ENCODE results near the gene GRAP2. TPM values are rescaled to one million over a fixed set of nuclear protein-coding genes. Genes with fewer than 3 reads are reported as not detected.

GRAP2 gene
- total and polyA plus RNA-seq, 10 of the 15 experiments (the other 5 are each of a cell fraction or from before 2014, with no cell fraction given), result 3.3 to 79.1 (median 59.6) TPM

DNA sequence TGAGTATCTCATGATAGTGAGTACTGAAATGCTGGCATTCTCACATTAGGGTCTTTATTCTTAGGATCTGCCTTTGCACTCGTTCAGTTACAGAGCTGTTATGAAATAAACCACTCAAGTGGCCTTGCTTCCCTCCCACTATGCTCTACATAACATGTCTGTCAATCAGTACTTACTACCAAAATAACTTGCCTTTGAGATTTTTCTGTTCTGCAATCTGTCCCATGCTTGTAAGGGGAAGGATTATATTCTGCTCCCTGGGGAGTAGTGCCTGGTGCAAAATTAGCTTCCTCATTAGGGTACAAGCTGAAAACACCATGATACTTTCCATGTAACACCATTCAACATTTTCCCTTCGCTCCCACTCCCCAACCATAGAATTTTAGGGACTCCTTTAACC lies 1.9 kb upstream of the GRAP2 start (continued):
- TF ChIP-seq, protein P1, sequence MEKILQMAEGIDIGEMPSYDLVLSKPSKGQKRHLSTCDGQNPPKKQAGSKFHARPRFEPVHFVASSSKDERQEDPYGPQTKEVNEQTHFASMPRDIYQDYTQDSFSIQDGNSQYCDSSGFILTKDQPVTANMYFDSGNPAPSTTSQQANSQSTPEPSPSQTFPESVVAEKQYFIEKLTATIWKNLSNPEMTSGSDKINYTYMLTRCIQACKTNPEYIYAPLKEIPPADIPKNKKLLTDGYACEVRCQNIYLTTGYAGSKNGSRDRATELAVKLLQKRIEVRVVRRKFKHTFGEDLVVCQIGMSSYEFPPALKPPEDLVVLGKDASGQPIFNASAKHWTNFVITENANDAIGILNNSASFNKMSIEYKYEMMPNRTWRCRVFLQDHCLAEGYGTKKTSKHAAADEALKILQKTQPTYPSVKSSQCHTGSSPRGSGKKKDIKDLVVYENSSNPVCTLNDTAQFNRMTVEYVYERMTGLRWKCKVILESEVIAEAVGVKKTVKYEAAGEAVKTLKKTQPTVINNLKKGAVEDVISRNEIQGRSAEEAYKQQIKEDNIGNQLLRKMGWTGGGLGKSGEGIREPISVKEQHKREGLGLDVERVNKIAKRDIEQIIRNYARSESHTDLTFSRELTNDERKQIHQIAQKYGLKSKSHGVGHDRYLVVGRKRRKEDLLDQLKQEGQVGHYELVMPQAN (conservative IDR thresholded peaks at IDR 0.05), result no peak
- TF ChIP-seq, protein P2, sequence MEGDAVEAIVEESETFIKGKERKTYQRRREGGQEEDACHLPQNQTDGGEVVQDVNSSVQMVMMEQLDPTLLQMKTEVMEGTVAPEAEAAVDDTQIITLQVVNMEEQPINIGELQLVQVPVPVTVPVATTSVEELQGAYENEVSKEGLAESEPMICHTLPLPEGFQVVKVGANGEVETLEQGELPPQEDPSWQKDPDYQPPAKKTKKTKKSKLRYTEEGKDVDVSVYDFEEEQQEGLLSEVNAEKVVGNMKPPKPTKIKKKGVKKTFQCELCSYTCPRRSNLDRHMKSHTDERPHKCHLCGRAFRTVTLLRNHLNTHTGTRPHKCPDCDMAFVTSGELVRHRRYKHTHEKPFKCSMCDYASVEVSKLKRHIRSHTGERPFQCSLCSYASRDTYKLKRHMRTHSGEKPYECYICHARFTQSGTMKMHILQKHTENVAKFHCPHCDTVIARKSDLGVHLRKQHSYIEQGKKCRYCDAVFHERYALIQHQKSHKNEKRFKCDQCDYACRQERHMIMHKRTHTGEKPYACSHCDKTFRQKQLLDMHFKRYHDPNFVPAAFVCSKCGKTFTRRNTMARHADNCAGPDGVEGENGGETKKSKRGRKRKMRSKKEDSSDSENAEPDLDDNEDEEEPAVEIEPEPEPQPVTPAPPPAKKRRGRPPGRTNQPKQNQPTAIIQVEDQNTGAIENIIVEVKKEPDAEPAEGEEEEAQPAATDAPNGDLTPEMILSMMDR (IDR thresholded peaks at IDR 0.05 in 2 of 3, conservative IDR thresholded peaks at IDR 0.05 in 1 of 3; ENCODE audit: control insufficient read depth in 2 of 3, extremely low read depth in 1 of 3, insufficient read depth in 1 of 3, low read depth in 3 of 3, low read length in 3 of 3), result no peak
- TF ChIP-seq TARDBP (IDR thresholded peaks at IDR 0.05; ENCODE audit: borderline replicate concordance) (no peak), IRF4 (IDR thresholded peaks at IDR 0.05; ENCODE audit: low read depth, low read length) (no peak), NRF1 (conservative IDR thresholded peaks at IDR 0.05; ENCODE audit: low read depth, low read length) (no peak), RCOR1 (conservative IDR thresholded peaks at IDR 0.05; ENCODE audit: low read depth, low read length) (no peak), POLR2AphosphoS2 (IDR thresholded peaks at IDR 0.05; ENCODE audit: low read depth, low read length) (no peak), ZNF384 (IDR thresholded peaks at IDR 0.05; ENCODE audit: borderline replicate concordance, low read depth, low read length) (no peak), MYB (IDR thresholded peaks at IDR 0.05; ENCODE audit: borderline replicate concordance, low read depth, low read length) (no peak), SMARCA5 (IDR thresholded peaks at IDR 0.05) (no peak; the same call in none of the 2 replicates), CBX5 (IDR thresholded peaks at IDR 0.05; ENCODE audit: low read depth) (no peak), PAX8 (IDR thresholded peaks at IDR 0.05) (no peak), NFYB (IDR thresholded peaks at IDR 0.05; ENCODE audit: insufficient read depth, low read depth, low read length) (no peak), DPF2 (IDR thresholded peaks at IDR 0.05) (peak; percentile 78), HDAC6 (IDR thresholded peaks at IDR 0.05; ENCODE audit: unreplicated experiment) (no peak), BMI1 (IDR thresholded peaks at IDR 0.05; ENCODE audit: borderline replicate concordance) (no peak; the same call in 1 of the 2 replicates), SMC3 (IDR thresholded peaks at IDR 0.05; ENCODE audit: borderline replicate concordance, low read length) (peak; percentile 8; the same call in 1 of the 2 replicates), EZH2 (IDR thresholded peaks at IDR 0.05; ENCODE audit: borderline replicate concordance, control insufficient read depth, low read depth, low read length) (no peak), ESRRA (IDR thresholded peaks at IDR 0.05; ENCODE audit: low read length) (no peak)
- TF ChIP-seq, protein P3, sequence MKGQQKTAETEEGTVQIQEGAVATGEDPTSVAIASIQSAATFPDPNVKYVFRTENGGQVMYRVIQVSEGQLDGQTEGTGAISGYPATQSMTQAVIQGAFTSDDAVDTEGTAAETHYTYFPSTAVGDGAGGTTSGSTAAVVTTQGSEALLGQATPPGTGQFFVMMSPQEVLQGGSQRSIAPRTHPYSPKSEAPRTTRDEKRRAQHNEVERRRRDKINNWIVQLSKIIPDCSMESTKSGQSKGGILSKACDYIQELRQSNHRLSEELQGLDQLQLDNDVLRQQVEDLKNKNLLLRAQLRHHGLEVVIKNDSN (IDR thresholded peaks at IDR 0.05; ENCODE audit: borderline replicate concordance, extremely low read length, insufficient read depth, low read depth, low read length), result no peak
- TF ChIP-seq, protein P4, sequence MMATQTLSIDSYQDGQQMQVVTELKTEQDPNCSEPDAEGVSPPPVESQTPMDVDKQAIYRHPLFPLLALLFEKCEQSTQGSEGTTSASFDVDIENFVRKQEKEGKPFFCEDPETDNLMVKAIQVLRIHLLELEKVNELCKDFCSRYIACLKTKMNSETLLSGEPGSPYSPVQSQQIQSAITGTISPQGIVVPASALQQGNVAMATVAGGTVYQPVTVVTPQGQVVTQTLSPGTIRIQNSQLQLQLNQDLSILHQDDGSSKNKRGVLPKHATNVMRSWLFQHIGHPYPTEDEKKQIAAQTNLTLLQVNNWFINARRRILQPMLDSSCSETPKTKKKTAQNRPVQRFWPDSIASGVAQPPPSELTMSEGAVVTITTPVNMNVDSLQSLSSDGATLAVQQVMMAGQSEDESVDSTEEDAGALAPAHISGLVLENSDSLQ (IDR thresholded peaks at IDR 0.05), result peak; percentile 97
- TF ChIP-seq, protein P5, sequence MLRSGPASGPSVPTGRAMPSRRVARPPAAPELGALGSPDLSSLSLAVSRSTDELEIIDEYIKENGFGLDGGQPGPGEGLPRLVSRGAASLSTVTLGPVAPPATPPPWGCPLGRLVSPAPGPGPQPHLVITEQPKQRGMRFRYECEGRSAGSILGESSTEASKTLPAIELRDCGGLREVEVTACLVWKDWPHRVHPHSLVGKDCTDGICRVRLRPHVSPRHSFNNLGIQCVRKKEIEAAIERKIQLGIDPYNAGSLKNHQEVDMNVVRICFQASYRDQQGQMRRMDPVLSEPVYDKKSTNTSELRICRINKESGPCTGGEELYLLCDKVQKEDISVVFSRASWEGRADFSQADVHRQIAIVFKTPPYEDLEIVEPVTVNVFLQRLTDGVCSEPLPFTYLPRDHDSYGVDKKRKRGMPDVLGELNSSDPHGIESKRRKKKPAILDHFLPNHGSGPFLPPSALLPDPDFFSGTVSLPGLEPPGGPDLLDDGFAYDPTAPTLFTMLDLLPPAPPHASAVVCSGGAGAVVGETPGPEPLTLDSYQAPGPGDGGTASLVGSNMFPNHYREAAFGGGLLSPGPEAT (IDR thresholded peaks at IDR 0.05; ENCODE audit: low read depth), result peak; percentile 90
